GM19452 (cell line): ENCODE data around the gene TKTL1.
A peak's percentile ranks its signal among the peaks of the same experiment; 100 is the strongest.
"Not testable (repeated sequence)": the region's sequence is repeated elsewhere in the genome, so short reads cannot be mapped to it uniquely, and the experiment has no call there.

Experiments used
- ATAC-seq: cut with Tn5 transposase; IDR thresholded peaks from one replicate; pipeline ENCODE4 v1.9.1; 2021; ENCODE audit not compliant: unreplicated experiment

Gene TKTL1, protein sequence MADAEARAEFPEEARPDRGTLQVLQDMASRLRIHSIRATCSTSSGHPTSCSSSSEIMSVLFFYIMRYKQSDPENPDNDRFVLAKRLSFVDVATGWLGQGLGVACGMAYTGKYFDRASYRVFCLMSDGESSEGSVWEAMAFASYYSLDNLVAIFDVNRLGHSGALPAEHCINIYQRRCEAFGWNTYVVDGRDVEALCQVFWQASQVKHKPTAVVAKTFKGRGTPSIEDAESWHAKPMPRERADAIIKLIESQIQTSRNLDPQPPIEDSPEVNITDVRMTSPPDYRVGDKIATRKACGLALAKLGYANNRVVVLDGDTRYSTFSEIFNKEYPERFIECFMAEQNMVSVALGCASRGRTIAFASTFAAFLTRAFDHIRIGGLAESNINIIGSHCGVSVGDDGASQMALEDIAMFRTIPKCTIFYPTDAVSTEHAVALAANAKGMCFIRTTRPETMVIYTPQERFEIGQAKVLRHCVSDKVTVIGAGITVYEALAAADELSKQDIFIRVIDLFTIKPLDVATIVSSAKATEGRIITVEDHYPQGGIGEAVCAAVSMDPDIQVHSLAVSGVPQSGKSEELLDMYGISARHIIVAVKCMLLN

DNA sequence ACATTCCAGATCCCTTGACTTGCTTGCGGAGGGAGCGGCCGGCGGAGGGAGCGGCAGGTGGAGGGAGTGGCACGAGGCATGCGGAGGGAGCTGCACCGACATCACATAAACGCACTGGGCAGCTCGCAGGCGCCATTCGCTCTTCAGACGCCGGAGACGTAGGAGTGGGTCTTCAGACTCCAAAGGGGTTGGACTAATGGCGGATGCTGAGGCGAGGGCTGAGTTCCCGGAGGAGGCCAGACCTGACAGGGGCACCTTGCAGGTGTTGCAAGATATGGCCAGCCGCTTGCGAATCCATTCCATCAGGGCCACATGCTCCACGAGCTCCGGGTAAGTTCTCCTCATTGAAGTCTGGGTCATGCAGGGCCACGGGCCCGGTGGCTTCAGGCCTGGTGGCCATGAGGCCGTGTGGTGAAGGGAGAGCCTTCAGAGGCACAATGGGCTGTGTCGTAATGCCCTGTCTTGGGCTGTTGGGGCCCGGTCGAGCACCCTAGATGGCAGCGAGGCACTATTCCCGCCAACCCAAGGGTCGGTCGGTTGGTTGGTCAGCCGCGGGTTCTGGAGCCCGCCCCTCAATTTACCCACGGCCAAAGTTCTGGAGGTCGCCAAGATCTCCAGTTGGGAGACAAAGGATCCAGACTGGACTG lies at the start of gene TKTL1:
Gene TKTL1, plus strand, starts transcription at position 132 of the 647 bp plus-strand sequence. Its CDS starts 65 bp downstream, at position 197.
- no peak for ATAC-seq

DNA sequence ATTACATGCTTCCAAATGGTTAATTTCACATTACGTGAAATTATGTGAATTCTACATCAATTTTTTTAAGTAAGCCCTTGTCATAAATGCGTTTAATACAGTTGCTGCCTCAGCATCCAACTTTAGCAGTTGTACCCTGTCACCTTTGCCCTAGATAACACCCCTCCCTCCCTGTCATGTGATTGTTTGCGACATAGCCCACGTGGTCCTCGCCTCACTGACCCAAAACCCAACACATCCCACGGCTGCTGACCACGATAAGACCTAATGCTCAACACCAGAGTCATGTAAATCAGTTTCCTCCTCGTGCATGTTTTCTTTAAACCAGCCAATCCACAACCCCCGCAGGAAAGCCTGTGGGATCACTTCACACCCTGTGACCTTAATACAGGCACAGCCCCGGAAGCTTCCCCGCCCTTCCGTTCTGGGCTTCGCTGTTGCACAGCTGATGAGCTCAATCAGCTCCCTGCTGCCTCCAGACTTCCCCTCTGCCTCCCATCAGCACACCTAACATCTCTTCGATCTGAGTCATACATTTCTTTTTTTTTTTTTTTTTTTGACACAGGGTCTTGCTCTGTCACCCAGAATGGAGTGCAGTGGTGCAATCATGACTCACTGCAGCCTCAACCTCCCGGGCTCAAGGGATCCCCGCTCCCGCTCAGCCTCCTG lies 48.1 kb upstream of the TKTL1 start:
- ATAC-seq: peak; percentile 90

DNA sequence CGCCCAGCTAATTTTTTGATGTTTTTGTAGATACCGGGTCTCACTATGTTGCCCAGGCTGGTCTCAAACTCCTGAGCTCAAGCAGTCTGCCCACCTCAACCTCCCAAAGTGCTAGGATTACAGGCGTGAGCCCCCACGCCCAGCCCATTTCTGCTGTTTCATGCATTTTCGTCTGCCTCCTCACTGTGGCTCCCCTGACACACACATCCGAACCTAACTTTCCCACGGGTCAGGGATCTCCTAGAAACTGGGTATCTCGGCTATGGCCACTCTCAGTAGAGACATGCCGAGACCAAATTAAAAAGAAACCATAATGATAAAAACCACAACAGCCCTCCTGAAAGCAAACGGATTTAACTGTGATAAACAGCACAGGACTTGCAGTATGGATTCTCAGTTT lies 47.5 kb upstream of the TKTL1 start:
- not testable (repeated sequence) for ATAC-seq

DNA sequence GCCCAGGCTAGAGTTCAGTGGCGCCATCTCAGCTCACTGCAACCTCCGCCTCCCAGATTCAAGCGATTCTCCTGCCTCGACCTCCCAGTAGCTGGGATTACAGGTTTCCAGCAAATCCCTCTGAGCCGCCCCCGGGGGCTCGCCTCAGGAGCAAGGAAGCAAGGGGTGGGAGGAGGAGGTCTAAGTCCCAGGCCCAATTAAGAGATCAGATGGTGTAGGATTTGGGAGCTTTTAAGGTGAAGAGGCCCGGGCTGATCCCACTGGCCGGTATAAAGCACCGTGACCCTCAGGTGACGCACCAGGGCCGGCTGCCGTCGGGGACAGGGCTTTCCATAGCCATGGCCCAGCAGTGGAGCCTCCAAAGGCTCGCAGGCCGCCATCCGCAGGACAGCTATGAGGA lies 38.3 kb upstream of the TKTL1 start, which contains the start of gene OPN1MW3:
Gene OPN1MW3, plus strand, starts transcription at position 301 of the 400 bp plus-strand sequence. Its CDS starts 38 bp downstream, at position 339.
- ATAC-seq: not testable (repeated sequence)

DNA sequence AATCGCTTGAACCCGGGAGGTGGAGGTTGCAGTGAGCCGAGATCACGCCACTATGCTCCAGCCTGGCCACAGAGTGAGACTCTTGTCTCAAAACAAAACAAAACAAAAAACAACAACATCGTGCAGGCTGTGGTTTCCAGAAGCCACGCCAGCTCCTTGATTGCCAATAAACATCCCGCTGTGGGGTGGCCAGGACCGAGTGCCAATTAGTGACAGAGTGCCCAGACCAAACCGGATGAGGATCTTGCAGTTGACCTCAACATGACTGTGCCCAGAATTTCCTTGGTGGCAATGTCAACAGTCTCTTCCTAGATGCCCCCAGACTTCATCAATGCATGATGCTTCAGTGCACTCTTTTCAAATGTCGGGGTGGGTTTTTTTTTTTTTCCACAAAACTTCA lies 36.9 kb upstream of the TKTL1 start:
- ATAC-seq: not testable (repeated sequence)

DNA sequence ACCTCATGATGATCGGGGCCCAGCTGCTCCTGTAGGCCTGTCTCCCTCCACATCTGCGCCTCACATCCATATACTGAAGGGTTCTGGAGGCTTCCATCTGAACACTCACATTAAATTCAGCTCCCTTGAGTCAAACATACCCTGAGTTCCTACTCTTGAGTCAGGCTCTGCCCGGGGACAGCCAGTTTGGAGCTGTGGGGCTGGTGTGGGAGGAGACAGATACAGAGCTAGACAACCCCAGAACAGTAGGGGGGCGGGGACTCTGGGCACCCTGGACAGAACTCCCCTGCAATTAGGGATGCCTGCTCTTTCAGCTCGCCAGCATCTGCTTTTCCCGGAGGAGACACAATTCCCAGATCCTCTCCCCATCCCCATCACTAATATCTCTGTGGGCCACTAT lies 32.5 kb upstream of the TKTL1 start:
- not testable (repeated sequence) for ATAC-seq

DNA sequence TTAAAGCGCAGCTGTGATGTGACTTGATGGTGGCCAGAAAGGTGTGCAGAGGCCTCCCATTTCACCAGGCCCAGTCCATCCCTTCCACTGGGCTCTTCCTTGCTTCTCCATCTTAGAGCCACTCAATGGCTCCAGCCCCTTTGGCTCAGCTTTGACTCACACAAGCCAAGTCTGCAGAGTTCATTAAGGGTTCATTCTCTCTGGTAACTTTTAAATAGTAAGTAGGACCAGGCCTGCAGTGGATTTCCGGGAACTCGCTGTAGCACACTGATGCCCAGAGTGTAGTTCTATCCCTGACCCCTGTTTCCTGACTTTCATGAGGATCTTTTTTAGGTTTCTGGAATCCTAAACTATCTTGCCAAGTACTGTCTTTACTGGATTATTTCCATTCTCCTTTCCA lies 26.4 kb upstream of the TKTL1 start:
- not testable (repeated sequence) for ATAC-seq

DNA sequence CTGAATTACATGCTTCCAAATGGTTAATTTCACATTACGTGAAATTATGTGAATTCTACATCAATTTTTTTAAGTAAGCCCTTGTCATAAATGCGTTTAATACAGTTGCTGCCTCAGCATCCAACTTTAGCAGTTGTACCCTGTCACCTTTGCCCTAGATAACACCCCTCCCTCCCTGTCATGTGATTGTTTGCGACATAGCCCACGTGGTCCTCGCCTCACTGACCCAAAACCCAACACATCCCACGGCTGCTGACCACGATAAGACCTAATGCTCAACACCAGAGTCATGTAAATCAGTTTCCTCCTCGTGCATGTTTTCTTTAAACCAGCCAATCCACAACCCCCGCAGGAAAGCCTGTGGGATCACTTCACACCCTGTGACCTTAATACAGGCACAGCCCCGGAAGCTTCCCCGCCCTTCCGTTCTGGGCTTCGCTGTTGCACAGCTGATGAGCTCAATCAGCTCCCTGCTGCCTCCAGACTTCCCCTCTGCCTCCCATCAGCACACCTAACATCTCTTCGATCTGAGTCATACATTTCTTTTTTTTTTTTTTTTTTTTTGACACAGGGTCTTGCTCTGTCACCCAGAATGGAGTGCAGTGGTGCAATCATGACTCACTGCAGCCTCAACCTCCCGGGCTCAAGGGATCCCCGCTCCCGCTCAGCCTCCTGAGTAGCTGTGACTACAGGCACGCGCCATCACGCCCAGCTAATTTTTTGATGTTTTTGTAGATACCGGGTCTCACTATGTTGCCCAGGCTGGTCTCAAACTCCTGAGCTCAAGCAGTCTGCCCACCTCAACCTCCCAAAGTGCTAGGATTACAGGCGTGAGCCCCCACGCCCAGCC lies 10.9 kb upstream of the TKTL1 start:
- ATAC-seq: peak; percentile 86

DNA sequence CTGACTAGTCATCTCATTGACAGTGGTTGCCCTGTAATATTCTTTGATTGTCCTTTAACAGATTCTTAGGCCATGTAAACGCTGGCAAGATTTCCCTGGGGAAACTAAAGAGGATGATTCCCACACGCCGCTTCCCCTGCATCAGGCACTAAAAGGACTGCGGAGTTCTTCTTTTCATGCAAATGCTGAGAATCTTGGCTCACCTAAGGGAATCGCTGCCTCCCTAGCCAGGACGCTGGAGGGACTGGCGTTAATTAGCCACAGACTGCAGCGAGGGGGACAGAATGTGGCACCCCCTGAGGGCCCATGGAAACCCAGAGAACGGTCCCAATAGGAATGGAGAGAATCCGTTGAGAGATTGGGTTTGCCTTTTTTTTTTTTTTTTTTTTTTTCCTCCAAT lies 9.2 kb upstream of the TKTL1 start:
- not testable (repeated sequence) for ATAC-seq

DNA sequence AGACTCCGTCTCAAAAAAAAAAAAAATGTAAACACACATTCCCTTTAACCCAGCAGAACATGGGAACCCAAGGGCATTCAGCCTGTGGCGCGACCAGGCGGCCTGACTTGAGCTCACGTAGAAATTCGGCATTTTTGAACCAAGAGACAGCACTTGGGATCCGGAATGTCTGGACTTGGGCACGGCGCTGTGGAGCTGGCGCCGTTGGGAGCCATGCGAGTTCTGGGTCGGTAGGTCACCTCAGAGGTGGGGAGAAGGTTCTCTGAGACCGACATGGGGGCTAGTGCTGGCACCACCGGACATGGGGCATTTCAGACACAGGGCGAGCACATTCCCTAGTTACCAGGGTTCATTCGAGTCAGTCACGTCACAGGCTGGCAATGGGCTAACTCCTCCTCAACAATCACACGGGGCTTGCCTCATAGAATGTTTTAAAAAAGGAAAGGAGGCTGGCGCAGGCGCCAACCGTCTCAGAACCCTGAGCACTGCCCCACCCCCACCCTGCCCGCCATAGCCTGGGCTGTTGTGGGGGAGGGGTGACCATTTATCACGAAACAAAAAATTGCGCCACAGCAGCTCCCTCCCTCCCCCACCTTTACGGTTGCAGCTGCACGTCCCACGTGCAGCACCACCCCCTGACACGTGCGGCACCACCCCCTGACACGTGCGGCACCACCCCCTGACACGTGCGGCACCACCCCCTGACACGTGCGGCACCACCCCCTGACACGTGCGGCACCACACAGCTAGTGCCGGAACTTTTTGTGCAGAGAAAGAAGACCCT lies 612 bp upstream of the TKTL1 start, which contains the start of gene TEX28:
Gene TEX28, minus strand, starts transcription at position 334 of the 784 bp plus-strand sequence. CDS start 3,007 bp downstream, outside the sequence.
- ATAC-seq: no peak

DNA sequence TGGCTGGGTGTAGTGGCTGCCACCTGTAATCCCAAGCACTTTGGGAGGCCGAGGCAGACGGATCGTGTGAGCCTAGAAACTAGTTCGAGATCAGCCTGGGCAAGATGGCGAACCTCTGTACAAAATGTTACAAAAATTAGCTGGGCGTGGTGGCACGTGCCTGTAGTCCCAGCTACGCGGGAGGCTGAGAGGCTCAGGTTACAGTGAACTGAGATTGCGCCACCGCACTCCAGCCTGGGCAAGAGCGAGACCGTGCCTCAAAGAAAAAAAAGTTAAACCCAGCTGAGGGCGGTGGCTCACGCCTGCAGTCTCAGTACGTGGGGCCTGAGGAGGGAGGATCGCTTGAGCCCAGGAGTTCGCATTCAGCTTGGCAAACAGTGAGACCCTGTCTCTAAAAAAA lies 1.1 kb downstream of the TKTL1 start:
- no peak for ATAC-seq

DNA sequence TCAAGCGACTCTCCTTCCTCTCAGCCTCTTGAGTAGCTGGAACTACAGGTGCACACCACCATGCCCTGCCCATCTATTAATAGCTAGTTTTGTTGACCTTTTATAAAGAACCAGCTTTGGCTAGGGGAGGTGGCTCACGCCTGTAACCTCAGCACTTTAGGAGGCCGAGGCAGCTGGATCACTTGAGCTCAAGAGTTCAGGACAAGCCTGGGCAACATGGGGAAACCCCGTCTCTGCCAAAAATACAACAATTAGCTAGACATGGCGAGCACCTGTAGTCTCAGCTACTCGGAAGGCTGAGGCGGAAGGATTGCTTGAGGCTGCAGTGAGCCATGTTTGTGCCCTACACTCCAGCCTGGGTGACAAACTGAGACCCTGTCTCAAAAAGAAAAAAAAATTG lies 2.7 kb downstream of the TKTL1 start:
- no peak for ATAC-seq

DNA sequence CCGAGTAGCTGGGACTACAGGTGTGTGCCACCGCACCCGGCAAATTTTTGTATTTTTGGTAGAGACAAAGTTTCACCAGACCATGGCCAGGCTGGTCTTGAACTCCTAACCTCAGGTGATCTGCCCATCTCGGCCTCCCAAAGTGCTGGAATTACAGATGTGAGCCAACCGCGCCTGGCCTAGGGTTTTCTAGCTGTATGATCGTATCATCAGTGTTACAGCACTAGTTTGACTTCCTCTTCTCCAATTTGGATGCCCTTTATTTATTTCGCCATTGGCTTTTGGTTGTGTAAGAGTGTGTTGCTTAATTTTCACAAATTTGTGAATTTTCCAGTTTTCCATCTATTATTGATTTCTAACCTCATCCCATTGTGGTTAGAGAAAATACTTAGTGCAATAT lies 5.2 kb downstream of the TKTL1 start:
- no peak for ATAC-seq

DNA sequence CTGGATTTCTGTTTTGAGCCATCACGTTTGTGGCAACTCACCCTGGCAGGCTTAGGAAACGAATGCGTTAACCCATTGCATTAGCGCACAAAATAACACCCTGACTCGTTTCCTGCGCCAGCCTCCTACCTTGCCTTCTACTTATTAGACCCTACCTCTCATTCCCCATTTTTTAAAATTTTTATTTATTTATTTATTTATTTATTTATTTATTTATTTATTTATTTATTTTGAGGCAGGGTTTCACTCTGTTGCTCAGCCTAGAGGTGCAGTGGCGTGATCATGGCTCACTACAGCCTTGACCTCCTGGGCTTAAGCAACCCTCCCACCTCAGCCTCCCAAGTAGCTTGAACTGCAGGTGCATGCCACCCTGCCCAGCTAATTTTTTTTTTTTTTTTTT lies 7.4 kb downstream of the TKTL1 start:
- not testable (repeated sequence) for ATAC-seq

DNA sequence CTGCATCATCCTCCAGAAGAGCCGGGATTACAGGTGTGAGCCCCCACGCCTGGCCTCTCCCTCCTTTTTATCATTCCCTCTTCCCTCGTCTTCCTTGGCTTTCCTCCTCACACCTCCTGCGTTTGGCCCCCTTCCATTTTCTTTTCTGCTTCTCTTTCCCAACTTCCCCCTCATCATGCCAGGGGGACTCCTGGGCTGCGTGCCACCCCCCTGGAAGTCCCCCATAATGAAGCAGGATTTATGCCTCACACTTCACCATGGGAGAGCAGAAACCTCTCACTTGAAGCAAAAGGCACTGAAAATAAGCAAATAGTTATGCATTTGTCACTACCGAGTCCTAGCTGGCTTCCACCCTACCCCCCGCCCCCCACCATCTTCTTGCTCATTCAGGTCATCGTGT lies 7.9 kb downstream of the TKTL1 start:
- ATAC-seq: no peak

DNA sequence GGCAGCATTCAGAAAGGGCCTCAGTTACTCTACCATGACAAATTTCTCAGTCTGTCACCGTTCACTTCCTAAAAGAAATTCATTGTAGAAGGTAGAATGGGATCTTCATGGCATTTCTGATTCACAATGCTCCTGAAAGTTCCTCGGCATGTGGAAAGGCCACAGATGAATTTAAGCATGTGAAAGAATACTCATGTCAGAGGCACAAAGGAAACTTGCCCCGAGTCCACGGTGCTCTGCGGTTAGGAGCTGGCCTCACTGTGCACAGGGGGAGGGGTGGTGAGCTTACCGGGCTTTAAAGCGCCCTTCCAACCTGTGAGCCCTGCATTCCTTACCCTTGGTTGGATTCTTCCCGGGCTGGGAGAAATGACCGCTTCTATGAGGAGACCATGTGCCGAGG lies 9.3 kb downstream of the TKTL1 start:
- no peak for ATAC-seq

DNA sequence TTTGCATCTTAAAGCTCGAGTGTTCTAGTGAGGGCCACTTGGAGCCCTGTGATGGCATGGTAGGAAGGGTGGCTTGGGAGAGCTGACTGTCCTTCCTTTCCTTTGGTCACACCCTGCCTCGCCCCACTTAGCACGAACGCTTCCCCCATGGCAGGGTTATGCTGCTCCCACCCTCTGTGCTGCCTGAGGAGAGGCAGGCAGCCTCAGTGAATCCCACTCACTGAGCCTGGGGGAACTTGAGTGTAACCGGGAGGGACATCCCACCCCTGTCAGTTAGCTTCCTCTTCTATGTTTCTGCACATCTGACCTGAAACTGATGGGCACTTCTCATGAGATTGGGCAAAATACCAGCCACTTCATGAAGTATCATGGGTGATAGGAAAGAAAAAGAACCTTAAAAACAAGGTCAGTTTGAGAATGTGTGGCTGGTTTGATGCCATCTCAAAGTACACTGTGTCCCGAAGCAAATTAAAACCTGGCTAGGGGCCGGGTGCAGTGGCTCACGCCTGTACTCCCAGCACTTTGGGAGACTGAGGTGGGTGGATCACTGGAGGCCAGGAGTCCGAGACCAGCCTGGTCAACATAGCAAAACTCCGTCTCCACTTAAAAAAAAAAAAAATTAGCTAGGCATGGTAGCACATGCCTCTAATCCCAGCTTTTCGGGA lies 10.1 kb downstream of the TKTL1 start:
- ATAC-seq: no peak

DNA sequence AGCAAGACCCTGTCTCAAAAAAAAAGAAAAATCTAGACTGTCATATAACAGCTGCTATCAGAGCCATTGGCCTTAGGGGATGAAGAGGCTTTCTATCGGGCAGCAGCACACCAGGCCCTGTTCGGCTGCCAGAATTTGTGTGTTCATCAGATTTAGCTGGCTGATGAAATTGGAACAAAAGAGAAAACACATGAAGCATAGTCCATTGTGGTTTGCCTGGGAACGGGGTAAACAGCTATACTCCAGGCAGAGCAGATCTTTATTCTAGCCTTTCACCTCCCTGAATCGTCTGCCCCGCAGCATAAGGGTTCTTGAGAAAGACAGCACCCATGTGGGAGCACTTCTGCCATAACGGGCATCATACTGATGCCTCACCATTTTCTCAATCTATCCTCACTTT lies 11.6 kb downstream of the TKTL1 start:
- no peak for ATAC-seq
